Smooth muscle cell (in vitro differentiated cells): Measurements from ENCODE around the gene PTP4A2. TPM values are rescaled to one million over a fixed set of nuclear protein-coding genes. Genes with fewer than 3 reads are reported as not detected.
A peak's percentile ranks its signal among the peaks of the same experiment; 100 is the strongest.

Experiments used
- DNase-seq: peaks from one replicate; lab custom pipeline; 2025; ENCODE audit not compliant: unreplicated experiment; lab: John Stamatoyannopoulos, UW
- H2AFZ ChIP-seq: fragments of 200-600 bp; sonication (generic); 2 replicates; pipeline ENCODE4 v1.6.0; 2016; ENCODE audit warnings: antibody characterized with exemption, low read depth, mild to moderate bottlenecking
- H3F3A ChIP-seq: fragments of 200-600 bp; sonication (generic); 2 replicates; pipeline ENCODE4 v1.6.0; 2017; ENCODE audit warnings: antibody characterized with exemption, low read depth
- H3K27ac ChIP-seq: fragments of 200-600 bp; sonication (generic); 2 replicates; pipeline ENCODE4 v1.5.1; 2016; ENCODE audit warnings: low read depth, mild to moderate bottlenecking
- H3K27me3 ChIP-seq: fragments of 200-600 bp; sonication (generic); 2 replicates; pipeline ENCODE4 v1.6.1; 2016; ENCODE audit warnings: low read depth, mild to moderate bottlenecking
- H3K36me3 ChIP-seq: fragments of 200-600 bp; sonication (generic); 2 replicates; pipeline ENCODE4 v1.5.1; 2016; ENCODE audit warnings: low read depth
- H3K4me1 ChIP-seq: fragments of 200-600 bp; sonication (generic); 2 replicates; pipeline ENCODE4 v1.5.1; 2016; ENCODE audit warnings: low read depth
- H3K4me2 ChIP-seq: fragments of 200-600 bp; sonication (generic); 2 replicates; pipeline ENCODE4 v1.6.0; 2016; ENCODE audit warnings: mild to moderate bottlenecking
- H3K4me3 ChIP-seq: fragments of 200-600 bp; sonication (generic); 2 replicates; pipeline ENCODE4 v1.5.1; 2016; ENCODE audit warnings: mild to moderate bottlenecking
- H3K79me2 ChIP-seq: fragments of 200-600 bp; sonication (generic); 2 replicates; pipeline ENCODE4 v1.6.0; 2016; ENCODE audit warnings: low read depth, mild to moderate bottlenecking
- H3K9ac ChIP-seq: fragments of 200-600 bp; sonication (generic); 2 replicates; pipeline ENCODE4 v1.6.0; 2016; ENCODE audit warnings: low read depth
- H3K9me3 ChIP-seq: fragments of 200-600 bp; sonication (generic); replicated peaks from 2 replicates; pipeline ENCODE4 v1.5.1; 2016; ENCODE audit warnings: low read depth
- H4K20me1 ChIP-seq: fragments of 200-600 bp; sonication (generic); 2 replicates; pipeline ENCODE4 v1.6.0; 2016; ENCODE audit warnings: low read depth
- CTCF ChIP-seq: fragments of 200-600 bp; sonication (generic); IDR thresholded peaks from 2 replicates; pipeline ENCODE4 v1.5.1; 2017; ENCODE audit warnings: borderline replicate concordance, mild to moderate bottlenecking, antibody characterized with exemption; ENCODE audit not compliant: insufficient read depth, poor library complexity, severe bottlenecking
- WGBS: methylation state at CpG from one replicate; pipeline ENCODE4 v1.1.7; 2016; ENCODE audit warnings: low lambda C conversion rate; 5-methylcytosine and 5-hydroxymethylcytosine counted together
- polyA plus RNA-seq: library from polyadenylated mRNA; unstranded; fragments of >200 nt; fragmentation: Nextera tagmentation; extraction: Ambion mirVana; gene quantifications from 2 replicates; pipeline ENCODE4 v1.2.1, GENCODE V29; 2016
- total RNA-seq: library from RNA; depleted of rRNA; stranded (reverse); fragments of >200 nt; gene quantifications from 2 replicates; pipeline ENCODE4 v1.2.3, GENCODE V29; 2014

PTP4A2 gene
- total RNA-seq (460 and 518 TPM in 2 replicates), polyA plus RNA-seq (316 and 334 TPM in 2 replicates)

GRCh38 chr1:31938184-31938975 is at the start of gene PTP4A2:
Gene PTP4A2 (minus strand): TSS chr1:31938368. CDS start chr1:31919065, 19,303 bp downstream.
- Histone ChIP-seq H4K20me1 (peaks cover 43% of the 10 kb centered on the region), H3K4me1 (peaks cover 32% of the 10 kb centered on the region), H3K4me2 (peak within 1 kb of the TSS; percentile 81), H3K4me3 (peak within 1 kb of the TSS; percentile 94), H2AFZ (no peak within 1 kb of the TSS), H3F3A (peaks cover 39% of the 10 kb centered on the region), H3K27ac (peak within 1 kb of the TSS; percentile 94), H3K79me2 (peaks cover 44% of the 10 kb centered on the region), H3K27me3 (no peaks in the 10 kb centered on the region), H3K36me3 (no peaks in the 10 kb centered on the region), H3K9ac (peak within 1 kb of the TSS; percentile 96), H3K9me3 (no peaks in the 10 kb centered on the region)
- 4% methylated on average over 79 of the region's 82 CpGs for WGBS
- DNase-seq = peak; percentile 75
- TF ChIP-seq CTCF = peak; percentile 39

GRCh38 chr1:31987135-31987619 is 49.0 kb upstream of the PTP4A2 start:
- Histone ChIP-seq H3K4me1 (no peaks in the 10 kb centered on the region), H3K9ac (no peak overlapping the region)
- 53% methylated on average over 9 of the region's 9 CpGs for WGBS

GRCh38 chr1:31985430-31985829 is 47.3 kb upstream of the PTP4A2 start:
- 78% methylated on average over 4 of the region's 4 CpGs for WGBS
- H3K79me2 ChIP-seq = no peaks in the 10 kb centered on the region
- H3K4me3 ChIP-seq = no peak overlapping the region
- H2AFZ ChIP-seq = peak overlapping the region; percentile 65
- H3K27ac ChIP-seq = no peak overlapping the region
- no peak for TF ChIP-seq CTCF
- no peaks in the 10 kb centered on the region for H3K9me3 ChIP-seq
- no peak for DNase-seq
- H3K4me1 ChIP-seq = no peaks in the 10 kb centered on the region
- no peak overlapping the region for H3K4me2 ChIP-seq
- H3K36me3 ChIP-seq = no peaks in the 10 kb centered on the region
- no peak overlapping the region for H3K9ac ChIP-seq
- H4K20me1 ChIP-seq = no peaks in the 10 kb centered on the region
- H3F3A ChIP-seq = peaks cover 4% of the 10 kb centered on the region
- no peaks in the 10 kb centered on the region for H3K27me3 ChIP-seq

More at GRCh38 chr1:31987135-31987619, 49.0 kb upstream of the PTP4A2 start:
- Histone ChIP-seq H3K27ac (no peak overlapping the region), H2AFZ (peak overlapping the region; percentile 5), H3K4me3 (no peak overlapping the region), H3F3A (peaks cover 4% of the 10 kb centered on the region), H3K79me2 (no peaks in the 10 kb centered on the region), H3K27me3 (no peaks in the 10 kb centered on the region), H4K20me1 (no peaks in the 10 kb centered on the region), H3K36me3 (no peaks in the 10 kb centered on the region), H3K9me3 (no peaks in the 10 kb centered on the region), H3K4me2 (no peak overlapping the region)
- TF ChIP-seq CTCF = no peak
- DNase-seq = no peak
